Liver (tissue), 9 donors: ENCODE data around the gene MAPK8IP3. TPM values are rescaled to one million over a fixed set of nuclear protein-coding genes. Genes with fewer than 3 reads are reported as not detected.

Experiments used
- DNase-seq: peaks from one replicate; pipeline ENCODE4 v3.0.0-alpha.2; 2017; ENCODE audit warnings: low spot score
- H3K27ac ChIP-seq, 2 donors: one replicate each; pipeline ENCODE4 v1.7.0; 2013; ENCODE audit warnings: inconsistent platforms in 2 of 2, low read length in 2 of 2, control low read depth in 1 of 2, low read depth in 1 of 2, mild to moderate bottlenecking in 1 of 2
- H3K27me3 ChIP-seq, 4 donors: one replicate each; pipeline versions ENCODE4 v1.6.1 to v1.7.0; 2013; ENCODE audit warnings: low read length in 3 of 4, inconsistent platforms in 1 of 4, mild to moderate bottlenecking in 1 of 4, moderate library complexity in 1 of 4; ENCODE audit not compliant: control insufficient read depth in 4 of 4, insufficient read depth in 4 of 4
- H3K36me3 ChIP-seq, 4 donors: one replicate each; pipeline versions ENCODE4 v1.6.1 to v1.7.0; 2013; ENCODE audit warnings: low read length in 3 of 4, mild to moderate bottlenecking in 3 of 4, low read depth in 1 of 4, moderate library complexity in 1 of 4; ENCODE audit not compliant: control insufficient read depth in 4 of 4, insufficient read depth in 3 of 4
- H3K4me1 ChIP-seq, 4 donors: one replicate each; pipeline versions ENCODE4 v1.6.1 to v1.7.0; 2013; ENCODE audit warnings: low read length in 3 of 4, mild to moderate bottlenecking in 3 of 4, moderate library complexity in 1 of 4; ENCODE audit not compliant: control insufficient read depth in 4 of 4, insufficient read depth in 4 of 4
- H3K4me3 ChIP-seq, 3 donors: one replicate each; pipeline versions ENCODE4 v1.6.1 to v1.7.0; 2013; ENCODE audit warnings: low read length in 3 of 3, control low read depth in 1 of 3, low read depth in 1 of 3, mild to moderate bottlenecking in 1 of 3
- H3K9ac ChIP-seq, 2 donors: one replicate each; pipeline ENCODE4 v1.7.0; 2013; ENCODE audit warnings: low read length in 2 of 2, mild to moderate bottlenecking in 2 of 2, moderate library complexity in 2 of 2, control low read depth in 1 of 2, low read depth in 1 of 2
- H3K9me3 ChIP-seq, 4 donors: one replicate each; pipeline versions ENCODE4 v1.6.1 to v1.7.0; 2013; ENCODE audit warnings: low read length in 3 of 4; ENCODE audit not compliant: control insufficient read depth in 4 of 4
- FOXA2 ChIP-seq: IDR thresholded peaks from 2 replicates; pipeline ENCODE4 v1.6.1; 2016; ENCODE audit warnings: antibody characterized with exemption
- GABPA ChIP-seq, 2 donors: IDR thresholded peaks in 1 of 2; conservative IDR thresholded peaks in 1 of 2; 2 replicates each; pipeline ENCODE4 v1.6.1; 2016; ENCODE audit warnings: antibody characterized with exemption in 2 of 2, mild to moderate bottlenecking in 1 of 2, moderate library complexity in 1 of 2
- HNF4G ChIP-seq: IDR thresholded peaks from 2 replicates; pipeline ENCODE4 v1.6.1; 2016; ENCODE audit warnings: antibody characterized with exemption
- NR2F2 ChIP-seq: IDR thresholded peaks from 2 replicates; pipeline ENCODE4 v1.6.1; 2016; ENCODE audit warnings: antibody characterized with exemption
- RAD21 ChIP-seq, 2 donors: IDR thresholded peaks; 2 replicates each; pipeline ENCODE4 v1.6.1; 2016; ENCODE audit warnings: antibody characterized with exemption in 2 of 2, mild to moderate bottlenecking in 2 of 2
- SP1 ChIP-seq: IDR thresholded peaks from 2 replicates; pipeline ENCODE4 v1.6.1; 2018; ENCODE audit warnings: antibody characterized with exemption, mild to moderate bottlenecking
- TAF1 ChIP-seq: conservative IDR thresholded peaks from 2 replicates; pipeline ENCODE4 v1.6.1; 2016; ENCODE audit warnings: antibody characterized with exemption, mild to moderate bottlenecking
- WGBS: extraction: QIAGEN DNeasy Blood & Tissue Kit; methylation state at CpG from one replicate; pipeline ENCODE4 v1.1.7; 2013; 5-methylcytosine and 5-hydroxymethylcytosine counted together
- polyA plus RNA-seq, 2 donors: library from polyadenylated mRNA; stranded (reverse) in 1 of 2; unstranded in 1 of 2; fragments of 200-250 nt in 1 of 2; fragments of >200 nt in 1 of 2; fragmentation: Nextera tagmentation in 1 of 2; extraction: Ambion mirVana in 1 of 2; gene quantifications; one replicate each; pipeline versions ENCODE4 v1.2.1 to v1.2.3, GENCODE V29; 2013 to 2015
- total RNA-seq, 2 donors: library from RNA; depleted of rRNA; stranded (reverse); fragments of >200 nt; gene quantifications; one replicate each; pipeline ENCODE4 v1.2.3, GENCODE V29; 2014
- TF ChIP-seq, protein P1 (sequence below): IDR thresholded peaks from 2 replicates; pipeline ENCODE4 v1.6.1; 2016; ENCODE audit warnings: antibody characterized with exemption
- TF ChIP-seq, protein P2 (sequence below): IDR thresholded peaks from 2 replicates; pipeline ENCODE4 v1.6.1; 2016; ENCODE audit warnings: antibody characterized with exemption
- TF ChIP-seq, protein P3 (sequence below): fragments of 150-350 bp; IDR thresholded peaks from 2 replicates; pipeline ENCODE4 v1.5.1; 2017; ENCODE audit warnings: improper control_type of control experiment, low read depth, low read length; ENCODE audit not compliant: missing input control
- TF ChIP-seq, protein P4 (sequence below): IDR thresholded peaks from 2 replicates; pipeline ENCODE4 v1.6.1; 2016; ENCODE audit warnings: antibody characterized with exemption, mild to moderate bottlenecking
- TF ChIP-seq, protein P5 (sequence below): IDR thresholded peaks from 2 replicates; pipeline ENCODE4 v1.6.1; 2016; ENCODE audit warnings: antibody characterized with exemption
- donor health status: healthy.
- donor health status: healthy.
- donor health status: healthy.
- donor health status: healthy.
- donor health status: healthy.

MAPK8IP3 gene
- total and polyA plus RNA-seq, 4 donors = 4.1 to 43.0 (median 9.3) TPM

DNA sequence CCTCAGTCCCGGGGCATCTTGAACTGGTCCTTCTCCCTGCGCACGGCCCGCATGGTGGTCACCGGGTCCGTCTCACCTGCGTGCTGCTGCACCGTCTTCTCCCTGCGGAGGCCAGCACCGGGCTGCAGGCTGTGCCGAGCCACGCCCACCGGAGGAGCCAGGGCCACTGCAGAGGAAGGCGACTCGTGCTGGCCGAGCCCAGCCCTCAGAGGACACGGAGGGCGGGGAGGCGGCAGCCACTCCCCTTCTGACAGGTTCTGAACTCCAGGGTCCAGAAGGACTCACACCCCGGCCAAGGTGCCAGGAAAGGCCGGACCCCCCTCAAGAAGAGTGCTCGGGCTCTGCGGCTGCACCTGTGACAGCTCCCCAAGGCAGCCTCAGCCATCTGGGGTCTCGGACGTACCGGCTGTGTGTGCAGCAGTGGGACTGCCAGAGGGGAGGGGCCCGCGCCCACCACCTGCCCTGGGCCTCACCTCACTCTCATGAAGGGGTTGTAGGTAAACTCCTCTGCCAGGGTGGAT, 103.3 kb downstream of the MAPK8IP3 start:
- no peaks in the 10 kb centered on the region for H3K27me3 ChIP-seq
- peaks cover 0 to 17% (median 11%) of the 10 kb centered on the region in 4 donors for H3K4me1 ChIP-seq
- H3K9me3 ChIP-seq = no peaks in the 10 kb centered on the region
- no peak overlapping the region for H3K4me3 ChIP-seq
- no peak for DNase-seq
- no peak overlapping the region for H3K27ac ChIP-seq
- H3K9ac ChIP-seq = no peak overlapping the region
- TF ChIP-seq, protein P1, sequence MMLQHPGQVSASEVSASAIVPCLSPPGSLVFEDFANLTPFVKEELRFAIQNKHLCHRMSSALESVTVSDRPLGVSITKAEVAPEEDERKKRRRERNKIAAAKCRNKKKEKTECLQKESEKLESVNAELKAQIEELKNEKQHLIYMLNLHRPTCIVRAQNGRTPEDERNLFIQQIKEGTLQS = no peak
- no peak for TF ChIP-seq NR2F2
- no peak for TF ChIP-seq TAF1
- TF ChIP-seq FOXA2 = no peak
- TF ChIP-seq GABPA (IDR thresholded peaks at IDR 0.05 in 1 of 2, conservative IDR thresholded peaks at IDR 0.05 in 1 of 2) = no peak
- WGBS = 70% methylated on average over 28 of the region's 28 CpGs
- peaks cover 13 to 29% (median 25%) of the 10 kb centered on the region in 4 donors for H3K36me3 ChIP-seq

DNA sequence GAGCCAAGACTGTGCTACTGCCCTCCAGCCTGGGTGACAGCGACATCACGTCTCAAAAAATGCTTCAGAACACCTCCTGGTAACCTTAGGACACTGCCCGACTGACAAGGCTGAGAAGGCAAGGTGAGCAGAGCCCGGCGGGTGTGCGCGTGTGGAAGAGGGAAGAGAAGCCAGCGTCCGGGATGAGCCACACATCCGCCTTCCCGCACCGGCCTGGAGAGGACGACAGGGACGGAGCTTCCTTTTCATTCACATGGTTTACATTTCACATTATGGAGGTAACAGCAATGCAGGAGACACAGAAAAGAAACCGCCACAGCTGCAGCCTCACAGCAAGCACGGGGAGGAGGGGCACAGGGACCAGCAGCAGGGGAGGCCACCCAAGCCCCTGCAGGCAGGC, 104.1 kb downstream of the MAPK8IP3 start:
- Histone ChIP-seq H3K9ac (no peak overlapping the region), H3K27ac (no peak overlapping the region), H3K4me1 (peaks cover 0 to 17% (median 12%) of the 10 kb centered on the region in 4 donors), H3K36me3 (peaks cover 13 to 32% (median 27%) of the 10 kb centered on the region in 4 donors), H3K4me3 (no peak overlapping the region), H3K9me3 (no peaks in the 10 kb centered on the region), H3K27me3 (no peaks in the 10 kb centered on the region)
- no peak for DNase-seq
- WGBS = 95% methylated on average over 16 of the region's 16 CpGs
- TF ChIP-seq, protein P2, sequence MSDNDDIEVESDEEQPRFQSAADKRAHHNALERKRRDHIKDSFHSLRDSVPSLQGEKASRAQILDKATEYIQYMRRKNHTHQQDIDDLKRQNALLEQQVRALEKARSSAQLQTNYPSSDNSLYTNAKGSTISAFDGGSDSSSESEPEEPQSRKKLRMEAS = no peak
- TF ChIP-seq SP1 = no peak
- TF ChIP-seq, protein P1 = no peak
- TF ChIP-seq, protein P3, sequence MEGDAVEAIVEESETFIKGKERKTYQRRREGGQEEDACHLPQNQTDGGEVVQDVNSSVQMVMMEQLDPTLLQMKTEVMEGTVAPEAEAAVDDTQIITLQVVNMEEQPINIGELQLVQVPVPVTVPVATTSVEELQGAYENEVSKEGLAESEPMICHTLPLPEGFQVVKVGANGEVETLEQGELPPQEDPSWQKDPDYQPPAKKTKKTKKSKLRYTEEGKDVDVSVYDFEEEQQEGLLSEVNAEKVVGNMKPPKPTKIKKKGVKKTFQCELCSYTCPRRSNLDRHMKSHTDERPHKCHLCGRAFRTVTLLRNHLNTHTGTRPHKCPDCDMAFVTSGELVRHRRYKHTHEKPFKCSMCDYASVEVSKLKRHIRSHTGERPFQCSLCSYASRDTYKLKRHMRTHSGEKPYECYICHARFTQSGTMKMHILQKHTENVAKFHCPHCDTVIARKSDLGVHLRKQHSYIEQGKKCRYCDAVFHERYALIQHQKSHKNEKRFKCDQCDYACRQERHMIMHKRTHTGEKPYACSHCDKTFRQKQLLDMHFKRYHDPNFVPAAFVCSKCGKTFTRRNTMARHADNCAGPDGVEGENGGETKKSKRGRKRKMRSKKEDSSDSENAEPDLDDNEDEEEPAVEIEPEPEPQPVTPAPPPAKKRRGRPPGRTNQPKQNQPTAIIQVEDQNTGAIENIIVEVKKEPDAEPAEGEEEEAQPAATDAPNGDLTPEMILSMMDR = no peak
- no peak for TF ChIP-seq HNF4G
- no peak for TF ChIP-seq TAF1
- TF ChIP-seq, protein P4, sequence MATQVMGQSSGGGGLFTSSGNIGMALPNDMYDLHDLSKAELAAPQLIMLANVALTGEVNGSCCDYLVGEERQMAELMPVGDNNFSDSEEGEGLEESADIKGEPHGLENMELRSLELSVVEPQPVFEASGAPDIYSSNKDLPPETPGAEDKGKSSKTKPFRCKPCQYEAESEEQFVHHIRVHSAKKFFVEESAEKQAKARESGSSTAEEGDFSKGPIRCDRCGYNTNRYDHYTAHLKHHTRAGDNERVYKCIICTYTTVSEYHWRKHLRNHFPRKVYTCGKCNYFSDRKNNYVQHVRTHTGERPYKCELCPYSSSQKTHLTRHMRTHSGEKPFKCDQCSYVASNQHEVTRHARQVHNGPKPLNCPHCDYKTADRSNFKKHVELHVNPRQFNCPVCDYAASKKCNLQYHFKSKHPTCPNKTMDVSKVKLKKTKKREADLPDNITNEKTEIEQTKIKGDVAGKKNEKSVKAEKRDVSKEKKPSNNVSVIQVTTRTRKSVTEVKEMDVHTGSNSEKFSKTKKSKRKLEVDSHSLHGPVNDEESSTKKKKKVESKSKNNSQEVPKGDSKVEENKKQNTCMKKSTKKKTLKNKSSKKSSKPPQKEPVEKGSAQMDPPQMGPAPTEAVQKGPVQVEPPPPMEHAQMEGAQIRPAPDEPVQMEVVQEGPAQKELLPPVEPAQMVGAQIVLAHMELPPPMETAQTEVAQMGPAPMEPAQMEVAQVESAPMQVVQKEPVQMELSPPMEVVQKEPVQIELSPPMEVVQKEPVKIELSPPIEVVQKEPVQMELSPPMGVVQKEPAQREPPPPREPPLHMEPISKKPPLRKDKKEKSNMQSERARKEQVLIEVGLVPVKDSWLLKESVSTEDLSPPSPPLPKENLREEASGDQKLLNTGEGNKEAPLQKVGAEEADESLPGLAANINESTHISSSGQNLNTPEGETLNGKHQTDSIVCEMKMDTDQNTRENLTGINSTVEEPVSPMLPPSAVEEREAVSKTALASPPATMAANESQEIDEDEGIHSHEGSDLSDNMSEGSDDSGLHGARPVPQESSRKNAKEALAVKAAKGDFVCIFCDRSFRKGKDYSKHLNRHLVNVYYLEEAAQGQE = no peak
- no peak for TF ChIP-seq GABPA (IDR thresholded peaks at IDR 0.05 in 1 of 2, conservative IDR thresholded peaks at IDR 0.05 in 1 of 2)
- TF ChIP-seq RAD21 (IDR thresholded peaks at IDR 0.05) = no peak
- TF ChIP-seq, protein P5, sequence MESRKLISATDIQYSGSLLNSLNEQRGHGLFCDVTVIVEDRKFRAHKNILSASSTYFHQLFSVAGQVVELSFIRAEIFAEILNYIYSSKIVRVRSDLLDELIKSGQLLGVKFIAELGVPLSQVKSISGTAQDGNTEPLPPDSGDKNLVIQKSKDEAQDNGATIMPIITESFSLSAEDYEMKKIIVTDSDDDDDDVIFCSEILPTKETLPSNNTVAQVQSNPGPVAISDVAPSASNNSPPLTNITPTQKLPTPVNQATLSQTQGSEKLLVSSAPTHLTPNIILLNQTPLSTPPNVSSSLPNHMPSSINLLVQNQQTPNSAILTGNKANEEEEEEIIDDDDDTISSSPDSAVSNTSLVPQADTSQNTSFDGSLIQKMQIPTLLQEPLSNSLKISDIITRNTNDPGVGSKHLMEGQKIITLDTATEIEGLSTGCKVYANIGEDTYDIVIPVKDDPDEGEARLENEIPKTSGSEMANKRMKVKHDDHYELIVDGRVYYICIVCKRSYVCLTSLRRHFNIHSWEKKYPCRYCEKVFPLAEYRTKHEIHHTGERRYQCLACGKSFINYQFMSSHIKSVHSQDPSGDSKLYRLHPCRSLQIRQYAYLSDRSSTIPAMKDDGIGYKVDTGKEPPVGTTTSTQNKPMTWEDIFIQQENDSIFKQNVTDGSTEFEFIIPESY = no peak
